Stimulated activated CD4-positive, alpha-beta T cell treated with anti-CD3 and anti-CD28 coated beads, Interleukin-1b, Interleukin-23, amount 100 ng/mL, for 24 hours (primary cell): ENCODE measurements around the gene TJP2.
"Not testable (repeated sequence)": the region's sequence is repeated elsewhere in the genome, so short reads cannot be mapped to it uniquely, and the experiment has no call there.

Experiments
- DNase-seq, 4 experiments: peaks; one replicate each; pipeline ENCODE4 v3.0.0-alpha.2; 2020; ENCODE audit warnings: low read depth in 4 of 4, low spot score in 1 of 4

TJP2 gene

GRCh38 chr9:69157751-69158466 lies 16.2 kb upstream of the TJP2 start:
- DNase-seq: no peak

DNA sequence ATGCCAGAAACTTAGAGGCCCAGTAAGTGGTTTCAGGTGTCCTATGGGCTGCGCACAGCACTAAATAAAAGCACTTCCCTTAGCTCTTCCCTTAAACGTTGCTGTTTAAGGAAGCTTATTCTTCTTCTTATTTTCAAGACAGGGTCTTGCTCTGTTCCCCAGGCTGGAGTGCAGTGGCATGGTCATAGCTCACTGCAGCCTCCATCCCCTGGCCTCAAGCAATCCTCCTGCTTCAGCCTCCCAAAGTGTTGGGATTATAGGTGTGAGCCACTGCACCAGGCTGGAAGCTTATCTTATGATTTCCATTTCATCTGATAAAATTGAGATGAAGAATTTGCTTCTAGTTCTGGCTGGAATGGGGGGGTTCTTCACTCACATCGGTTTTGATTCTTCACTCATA lies 15.6 kb upstream of the TJP2 start:
- DNase-seq: no peak

- DNase-seq: not testable (repeated sequence)
Measured at GRCh38 chr9:69164573-69164972, 9.5 kb upstream of the TJP2 start.

DNA sequence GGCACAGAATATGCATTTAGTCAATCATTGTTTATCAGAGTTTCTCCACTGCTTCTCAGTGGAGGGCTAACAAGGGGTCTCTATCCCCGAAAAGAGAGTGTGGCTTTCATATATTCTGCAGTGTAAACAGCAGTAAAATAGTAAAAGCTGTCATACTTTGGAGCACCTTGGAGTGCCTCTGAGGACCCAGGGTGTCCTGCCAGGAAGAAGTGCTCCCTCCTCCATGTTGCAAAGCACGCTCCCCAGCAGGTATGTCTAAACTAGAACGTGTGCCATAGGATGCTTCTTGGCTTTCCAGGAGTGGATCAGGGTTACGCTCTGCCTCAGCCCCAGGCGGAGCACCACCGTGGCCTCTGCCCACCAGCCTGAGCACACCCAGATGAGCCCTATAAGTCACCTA lies 8.5 kb upstream of the TJP2 start:
- no peak for DNase-seq

DNA sequence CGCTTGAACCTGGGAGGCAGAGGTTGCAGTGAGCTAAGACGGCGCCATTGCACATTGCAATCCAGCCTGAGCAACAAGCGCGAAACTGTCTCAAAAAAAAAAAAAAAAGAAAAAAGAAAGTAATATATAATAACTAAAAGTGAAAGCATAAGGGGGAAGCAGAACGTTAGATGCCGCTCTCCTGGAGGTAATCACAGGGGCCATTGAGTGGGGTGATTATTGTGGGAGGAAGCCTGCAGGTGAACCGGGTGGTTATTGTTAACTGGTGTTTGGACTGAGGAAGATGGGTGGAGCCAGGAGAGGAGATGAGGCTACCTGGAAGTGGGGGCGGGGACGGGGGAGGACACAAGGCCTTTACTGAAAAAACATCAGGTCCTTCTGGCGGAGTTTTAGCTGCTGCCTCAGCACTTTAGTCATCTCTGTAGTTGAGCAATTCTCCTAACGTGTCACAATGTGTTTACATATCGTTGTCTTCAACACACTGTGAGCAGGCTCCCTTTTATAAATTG lies 5.3 kb upstream of the TJP2 start:
- peak in 2 of 4 experiments; percentile 21 to 63 for DNase-seq

GRCh38 chr9:69170231-69170630 lies 3.8 kb upstream of the TJP2 start:
- no peak for DNase-seq

GRCh38 chr9:69171049-69171448 lies 3.0 kb upstream of the TJP2 start:
- no peak for DNase-seq

- DNase-seq: no peak
Measured at GRCh38 chr9:69171517-69171916, 2.6 kb upstream of the TJP2 start.

DNA sequence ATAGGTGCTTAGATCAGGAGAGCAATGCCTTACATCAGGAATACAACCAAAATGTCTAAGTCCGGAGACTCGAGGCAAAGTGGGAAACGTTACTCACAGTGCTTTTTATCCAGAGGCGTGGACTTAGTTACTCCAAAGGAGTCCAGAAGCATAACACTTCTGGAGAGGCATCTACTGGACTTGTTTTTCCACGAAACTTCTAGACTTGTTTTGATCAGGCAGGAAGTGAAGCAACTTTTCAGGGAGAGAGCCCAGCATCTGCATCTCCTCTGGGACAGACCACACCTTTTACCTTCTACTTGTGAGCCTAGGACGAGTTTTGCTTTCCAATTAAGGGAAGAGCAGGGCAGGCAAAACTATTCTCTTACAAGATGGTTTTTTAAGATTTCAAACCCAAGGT lies 1.2 kb upstream of the TJP2 start:
- no peak for DNase-seq

DNA sequence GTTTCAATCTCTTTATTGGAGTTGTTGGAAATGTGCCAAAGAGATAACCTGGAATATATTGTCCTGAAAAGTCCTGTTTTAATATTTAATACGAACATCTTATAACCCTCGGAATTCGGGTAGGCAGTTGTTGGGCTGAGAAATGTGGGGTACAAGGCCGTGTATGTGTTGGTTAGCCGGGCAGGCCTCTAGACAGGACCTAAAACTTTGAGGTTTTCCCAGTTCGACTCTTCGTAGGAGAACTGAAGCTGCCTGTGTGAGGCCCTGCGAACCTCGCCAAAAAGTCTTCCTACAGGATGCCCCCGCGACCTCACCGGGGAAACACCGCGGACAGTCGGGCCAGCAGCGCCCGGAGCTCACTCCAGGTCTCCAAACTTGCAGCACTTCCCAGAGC lies 583 bp upstream of the TJP2 start:
- DNase-seq: no peak

- peak in 1 of 4 experiments; percentile 28 for DNase-seq
Measured at GRCh38 chr9:69174616-69175463, 763 bp downstream of the TJP2 start.

- no peak for DNase-seq
Measured at GRCh38 chr9:69175486-69175885, 1.4 kb downstream of the TJP2 start.

DNA sequence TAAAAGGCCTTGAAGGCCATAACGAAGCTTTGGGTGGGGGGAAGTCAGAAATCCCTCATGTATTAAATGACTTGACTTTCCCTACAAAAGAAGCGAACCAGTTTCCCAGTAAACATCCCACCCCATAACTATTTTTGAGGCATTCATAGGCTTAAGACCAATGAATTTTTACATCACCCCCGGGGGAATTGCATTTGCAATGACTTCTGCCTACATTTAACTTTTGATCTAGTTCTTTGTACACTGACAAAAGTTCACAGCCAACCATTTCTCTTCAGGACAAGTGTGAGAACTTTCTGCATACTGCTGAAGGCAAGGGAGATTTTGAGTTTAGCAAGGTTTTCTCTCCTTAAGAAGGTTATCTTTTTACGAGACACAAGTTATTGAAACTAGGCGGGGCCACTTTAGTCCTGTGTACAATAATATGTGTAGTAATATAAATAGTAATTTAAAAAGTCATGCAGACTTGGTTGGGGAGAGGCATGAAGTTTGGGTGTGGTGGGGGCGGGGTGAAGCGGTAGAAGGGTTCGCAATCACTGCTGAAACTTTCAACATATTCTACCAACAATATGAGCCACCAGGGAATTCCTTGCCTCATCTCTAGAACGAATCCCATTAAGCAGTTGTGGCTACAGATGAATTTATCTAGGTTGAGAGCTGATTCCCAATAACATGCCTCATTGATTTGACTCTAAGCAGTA lies 2.5 kb downstream of the TJP2 start:
- DNase-seq: no peak

DNA sequence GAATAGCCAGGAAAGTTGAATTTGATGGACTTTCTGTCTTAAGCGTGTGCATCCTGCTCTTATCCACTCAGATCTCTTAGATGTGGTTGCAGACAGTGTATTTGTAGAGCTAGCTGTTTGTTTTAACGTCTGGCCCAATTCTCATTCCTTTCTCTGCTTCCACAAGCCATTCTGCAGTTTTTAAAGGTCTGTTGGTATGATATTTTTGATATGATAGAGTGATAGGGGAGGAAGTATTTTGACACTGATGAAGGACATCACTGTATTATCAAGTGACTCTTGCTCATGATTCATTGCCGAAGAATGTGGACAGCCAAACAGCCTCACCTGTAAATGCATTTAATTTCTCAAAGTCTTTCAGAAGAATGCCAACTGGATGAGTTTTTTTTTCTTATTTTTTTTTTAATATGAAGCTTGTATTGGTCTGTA lies 4.5 kb downstream of the TJP2 start:
- DNase-seq: no peak

GRCh38 chr9:69179037-69179436 lies 5.0 kb downstream of the TJP2 start:
- DNase-seq: no peak

DNA sequence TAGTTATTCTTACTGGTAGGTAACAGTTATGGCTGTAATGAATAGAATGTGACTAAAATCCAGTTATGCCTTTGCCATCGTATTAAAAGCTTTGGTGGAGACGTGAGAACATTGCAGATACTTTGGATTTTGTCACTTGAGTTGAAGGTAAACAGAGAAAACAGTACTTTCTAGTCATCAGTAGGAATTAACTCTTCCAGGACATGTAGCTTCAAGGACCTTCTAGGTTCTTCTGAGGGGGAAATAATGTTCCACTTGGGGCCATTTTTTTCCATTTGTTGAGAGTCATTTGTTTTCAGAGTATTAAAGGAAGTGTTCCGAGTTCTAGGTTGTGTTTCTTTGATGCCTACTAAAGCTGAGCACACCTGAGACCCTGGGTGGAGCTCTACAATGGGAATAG lies 6.1 kb downstream of the TJP2 start:
- no peak for DNase-seq

GRCh38 chr9:69180670-69181069 lies 6.6 kb downstream of the TJP2 start:
- peak in 1 of 4 experiments; percentile 28 for DNase-seq

GRCh38 chr9:69181908-69182353 lies 7.9 kb downstream of the TJP2 start:
- no peak for DNase-seq

DNA sequence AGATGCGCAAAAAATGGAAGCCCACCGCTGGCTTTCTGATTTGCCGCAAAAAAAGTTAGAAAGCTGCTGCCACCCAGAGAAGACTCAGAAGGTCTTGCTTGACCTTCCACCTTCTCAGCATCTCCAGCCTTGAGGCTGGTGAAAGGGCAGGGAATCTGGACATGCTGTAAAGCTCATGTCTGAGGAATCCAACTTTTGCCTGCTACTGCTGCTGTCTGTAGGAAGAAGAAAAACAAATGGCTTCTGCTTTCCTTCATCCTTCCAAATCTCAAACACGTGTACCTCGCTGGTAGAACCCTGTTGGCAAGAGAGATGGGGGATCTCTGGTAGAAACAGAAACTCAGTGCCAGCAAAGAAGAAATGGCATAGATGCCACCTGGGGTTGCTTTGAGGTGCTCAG lies 10.2 kb downstream of the TJP2 start:
- DNase-seq: no peak

DNA sequence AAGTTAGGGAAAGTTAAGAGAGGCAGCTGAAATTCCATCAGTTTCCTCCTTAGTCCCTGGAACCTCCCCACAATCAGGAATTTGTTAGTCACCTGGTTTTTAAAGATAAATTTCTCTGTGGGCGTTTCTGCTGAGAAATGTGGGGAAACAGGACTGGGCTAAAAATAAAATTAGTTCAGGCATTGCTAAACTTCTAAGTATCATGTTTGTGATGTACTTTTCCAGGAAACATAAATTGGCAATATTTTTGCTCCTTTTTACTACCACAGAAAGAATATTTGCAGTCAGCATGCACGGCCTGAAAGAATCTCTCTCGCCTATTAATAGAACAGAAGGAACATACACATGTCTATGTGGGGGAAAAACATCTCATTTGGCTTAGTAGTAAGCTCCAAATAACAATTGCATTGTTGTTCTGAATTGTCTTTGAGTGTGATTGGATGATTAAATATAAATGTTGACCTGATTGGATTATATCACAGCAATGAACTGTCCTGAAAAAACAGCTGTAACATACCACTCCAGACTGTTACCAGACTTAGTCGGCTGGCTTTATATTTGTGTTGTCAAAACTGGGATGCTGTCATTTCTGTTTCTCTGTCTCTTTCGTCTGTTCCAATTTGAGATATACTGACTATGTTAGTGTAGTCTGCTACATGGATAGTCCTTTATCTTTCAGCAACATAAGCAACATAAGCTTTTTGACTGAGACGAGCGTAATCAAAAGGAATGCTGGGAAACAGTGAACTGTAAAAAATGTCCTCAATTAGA lies 12.9 kb downstream of the TJP2 start:
- no peak for DNase-seq

DNA sequence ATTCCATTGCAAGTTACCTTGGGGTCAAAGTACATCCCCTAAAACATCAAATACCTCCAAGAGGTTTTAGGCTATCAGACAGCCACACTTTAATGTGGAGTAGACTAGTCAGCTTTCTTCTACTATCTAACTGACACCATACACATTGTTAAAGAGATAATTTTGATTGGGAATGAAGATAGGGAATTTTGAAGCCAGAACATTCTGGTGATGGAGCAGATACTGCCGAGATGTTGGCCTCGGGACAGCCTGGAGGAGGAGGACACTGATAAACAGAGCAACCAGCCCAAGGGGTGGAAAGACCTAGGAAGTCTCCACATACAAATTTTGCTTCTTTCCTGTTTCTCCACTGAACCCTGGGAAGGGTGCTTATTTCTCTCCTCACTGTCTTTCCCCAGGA lies 14.9 kb downstream of the TJP2 start:
- DNase-seq: no peak
